Sigmoid colon (tissue), 4 donors: ENCODE data around the gene RUFY4.
"Not testable (repeated sequence)": the region's sequence is repeated elsewhere in the genome, so short reads cannot be mapped to it uniquely, and the experiment has no call there.

ENCODE experiments used
- EP300 ChIP-seq, 4 donors: sonication (generic); formaldehyde crosslinking; IDR thresholded peaks; one replicate each; pipeline ENCODE4 v1.6.1; 2017; ENCODE audit warnings: antibody characterized with exemption in 4 of 4
- POLR2A ChIP-seq, 2 donors: fragments of 450-650 bp; IDR thresholded peaks; one replicate each; pipeline ENCODE4 v1.6.1; 2016; ENCODE audit warnings: antibody characterized with exemption in 2 of 2, mild to moderate bottlenecking in 2 of 2, moderate library complexity in 2 of 2
- POLR2AphosphoS5 ChIP-seq, 4 donors: sonication (generic); formaldehyde crosslinking; IDR thresholded peaks; one replicate each; pipeline ENCODE4 v1.6.1; 2017; ENCODE audit warnings: antibody characterized with exemption in 4 of 4
- TF ChIP-seq, protein P1 (sequence below), 4 experiments: fragments of 450-650 bp in 3 of 4; fragments of 200-600 bp in 1 of 4; IDR thresholded peaks; one replicate each; pipeline ENCODE4 v1.5.1; 2016 to 2019; ENCODE audit warnings: antibody characterized with exemption in 4 of 4, mild to moderate bottlenecking in 3 of 4, moderate library complexity in 2 of 4

- TF ChIP-seq, protein P1, sequence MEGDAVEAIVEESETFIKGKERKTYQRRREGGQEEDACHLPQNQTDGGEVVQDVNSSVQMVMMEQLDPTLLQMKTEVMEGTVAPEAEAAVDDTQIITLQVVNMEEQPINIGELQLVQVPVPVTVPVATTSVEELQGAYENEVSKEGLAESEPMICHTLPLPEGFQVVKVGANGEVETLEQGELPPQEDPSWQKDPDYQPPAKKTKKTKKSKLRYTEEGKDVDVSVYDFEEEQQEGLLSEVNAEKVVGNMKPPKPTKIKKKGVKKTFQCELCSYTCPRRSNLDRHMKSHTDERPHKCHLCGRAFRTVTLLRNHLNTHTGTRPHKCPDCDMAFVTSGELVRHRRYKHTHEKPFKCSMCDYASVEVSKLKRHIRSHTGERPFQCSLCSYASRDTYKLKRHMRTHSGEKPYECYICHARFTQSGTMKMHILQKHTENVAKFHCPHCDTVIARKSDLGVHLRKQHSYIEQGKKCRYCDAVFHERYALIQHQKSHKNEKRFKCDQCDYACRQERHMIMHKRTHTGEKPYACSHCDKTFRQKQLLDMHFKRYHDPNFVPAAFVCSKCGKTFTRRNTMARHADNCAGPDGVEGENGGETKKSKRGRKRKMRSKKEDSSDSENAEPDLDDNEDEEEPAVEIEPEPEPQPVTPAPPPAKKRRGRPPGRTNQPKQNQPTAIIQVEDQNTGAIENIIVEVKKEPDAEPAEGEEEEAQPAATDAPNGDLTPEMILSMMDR (IDR thresholded peaks at IDR 0.05), result not testable (repeated sequence)
- not testable (repeated sequence) for TF ChIP-seq POLR2AphosphoS5, POLR2A, EP300 (IDR thresholded peaks at IDR 0.05)
Measured at GRCh38 chr2:218108834-218109233, 39.8 kb downstream of the RUFY4 start.
